Astrocyte (in vitro differentiated cells and primary cell): ENCODE data around the gene ASB18. TPM values are rescaled to one million over a fixed set of nuclear protein-coding genes. Genes with fewer than 3 reads are reported as not detected.

ENCODE experiments used
- DNase-seq: peaks from one replicate; pipeline ENCODE4 v3.0.0-alpha.2; 2010; ENCODE audit warnings: low read depth
- FAIRE-seq: peaks from 2 replicates; lab custom pipeline; 2011; peaks lifted over from hg19 to GRCh38; lab: Jason Lieb, UNC
- H2AFZ ChIP-seq: 2 replicates; pipeline ENCODE4 v1.6.0; 2012; ENCODE audit warnings: low read depth, low read length, inconsistent platforms
- H3K27ac ChIP-seq: 2 replicates; pipeline ENCODE4 v1.5.1; 2011; ENCODE audit warnings: low read depth, low read length, inconsistent platforms
- H3K27me3 ChIP-seq: 2 replicates; pipeline ENCODE4 v1.6.0; 2011; ENCODE audit warnings: low read length, inconsistent platforms; ENCODE audit not compliant: insufficient read depth
- H3K36me3 ChIP-seq: 2 replicates; pipeline ENCODE4 v1.5.1; 2011; ENCODE audit warnings: low read length, inconsistent platforms; ENCODE audit not compliant: insufficient read depth
- H3K4me1 ChIP-seq: 2 replicates; pipeline ENCODE4 v1.5.1; 2011; ENCODE audit warnings: low read length, inconsistent platforms; ENCODE audit not compliant: insufficient read depth
- H3K4me2 ChIP-seq: 2 replicates; pipeline ENCODE4 v1.6.0; 2012; ENCODE audit warnings: low read length, inconsistent platforms
- H3K4me3 ChIP-seq: 2 replicates; pipeline ENCODE4 v1.5.1; 2011; ENCODE audit warnings: low read depth, mild to moderate bottlenecking, low read length, inconsistent platforms; ENCODE audit not compliant: insufficient read depth
- H3K79me2 ChIP-seq: 2 replicates; pipeline ENCODE4 v1.6.0; 2012; ENCODE audit warnings: mild to moderate bottlenecking, low read length, inconsistent platforms; ENCODE audit not compliant: insufficient read depth
- H3K9ac ChIP-seq: 2 replicates; pipeline ENCODE4 v1.6.0; 2012; ENCODE audit warnings: mild to moderate bottlenecking, low read length, inconsistent platforms
- H3K9me3 ChIP-seq: 2 replicates; pipeline ENCODE4 v1.5.1; 2012; ENCODE audit warnings: low read depth, mild to moderate bottlenecking, low read length, inconsistent platforms; ENCODE audit not compliant: insufficient read depth
- H4K20me1 ChIP-seq: 2 replicates; pipeline ENCODE4 v1.6.0; 2012; ENCODE audit warnings: low read length, inconsistent platforms; ENCODE audit not compliant: insufficient read depth
- H3K27ac Mint-ChIP-seq: one replicate; pipeline ENCODE4 v1.8.0; 2021; ENCODE audit warnings: mild to moderate bottlenecking, mixed read lengths; ENCODE audit not compliant: unreplicated experiment
- H3K27me3 Mint-ChIP-seq: one replicate; pipeline ENCODE4 v1.8.0; 2021; ENCODE audit warnings: low read depth, mixed read lengths; ENCODE audit not compliant: unreplicated experiment
- H3K36me3 Mint-ChIP-seq: one replicate; pipeline ENCODE4 v1.8.0; 2021; ENCODE audit warnings: low read depth, mixed read lengths; ENCODE audit not compliant: unreplicated experiment
- H3K4me1 Mint-ChIP-seq: one replicate; pipeline ENCODE4 v1.8.0; 2021; ENCODE audit warnings: low read depth, mixed read lengths; ENCODE audit not compliant: unreplicated experiment
- H3K4me3 Mint-ChIP-seq: one replicate; pipeline ENCODE4 v1.8.0; 2021; ENCODE audit warnings: mild to moderate bottlenecking, moderate library complexity, mixed read lengths; ENCODE audit not compliant: unreplicated experiment
- H3K9me3 Mint-ChIP-seq: one replicate; pipeline ENCODE4 v1.8.0; 2021; ENCODE audit warnings: mild to moderate bottlenecking, mixed read lengths; ENCODE audit not compliant: unreplicated experiment
- CTCF ChIP-seq: IDR thresholded peaks from 2 replicates; pipeline ENCODE4 v1.5.1; 2011; ENCODE audit warnings: low read depth, mild to moderate bottlenecking, inconsistent platforms, low read length, moderate library complexity; ENCODE audit not compliant: insufficient read depth
- EZH2 ChIP-seq: IDR thresholded peaks from 2 replicates; pipeline ENCODE4 v1.6.1; 2012; ENCODE audit warnings: mild to moderate bottlenecking, low read length, inconsistent platforms; ENCODE audit not compliant: insufficient read depth
- total RNA-seq: library from RNA; stranded (reverse); gene quantifications from 2 replicates; pipeline ENCODE4 v1.2.1, GENCODE V29; 2021

Gene ASB18
- total RNA-seq, 1 donor from 2014 or later, result not detected

GRCh38 chr2:236163471-236164200 is 100.6 kb downstream of the ASB18 start:
- no peak for DNase-seq
- peak overlapping the region; percentile 60 for H3K4me3 ChIP-seq
- TF ChIP-seq CTCF, result no peak
- TF ChIP-seq EZH2, result peak; percentile 91
- FAIRE-seq, result no peak
- H4K20me1 ChIP-seq, result peaks cover 6% of the 10 kb centered on the region
- Mint-ChIP-seq H3K9me3 (peaks cover 9% of the 10 kb centered on the region), H3K4me1 (peaks cover 5% of the 10 kb centered on the region), H3K36me3 (no peaks in the 10 kb centered on the region), H3K4me3 (no peak overlapping the region), H3K27ac (no peak overlapping the region), H3K27me3 (peaks cover 53% of the 10 kb centered on the region)
- peak overlapping the region; percentile 64 for H3K9ac ChIP-seq
- H3K79me2 ChIP-seq, result peaks cover 5% of the 10 kb centered on the region
- no peak overlapping the region for H3K27ac ChIP-seq
- H3K4me2 ChIP-seq, result peak overlapping the region; percentile 86
- peak overlapping the region; percentile 69 for H2AFZ ChIP-seq
- peaks cover 22% of the 10 kb centered on the region for H3K4me1 ChIP-seq
- no peaks in the 10 kb centered on the region for H3K9me3 ChIP-seq
- H3K27me3 ChIP-seq, result peaks cover 45% of the 10 kb centered on the region
- H3K36me3 ChIP-seq, result no peaks in the 10 kb centered on the region

GRCh38 chr2:236162882-236163470 is 101.2 kb downstream of the ASB18 start:
- Histone ChIP-seq H3K79me2 (peaks cover 5% of the 10 kb centered on the region), H3K4me1 (peaks cover 22% of the 10 kb centered on the region), H3K9me3 (no peaks in the 10 kb centered on the region), H2AFZ (no peak overlapping the region), H3K27ac (no peak overlapping the region), H3K36me3 (no peaks in the 10 kb centered on the region), H3K4me3 (no peak overlapping the region), H3K9ac (no peak overlapping the region), H3K4me2 (peak overlapping the region; percentile 86), H3K27me3 (peaks cover 43% of the 10 kb centered on the region), H4K20me1 (peaks cover 6% of the 10 kb centered on the region)
- FAIRE-seq (no peak), DNase-seq (no peak)
- TF ChIP-seq EZH2 (no peak), CTCF (no peak)
- H3K27ac Mint-ChIP-seq, result no peak overlapping the region
- H3K9me3 Mint-ChIP-seq, result peaks cover 9% of the 10 kb centered on the region
- peaks cover 60% of the 10 kb centered on the region for H3K27me3 Mint-ChIP-seq
- H3K36me3 Mint-ChIP-seq, result no peaks in the 10 kb centered on the region
- H3K4me3 Mint-ChIP-seq, result no peak overlapping the region
- peaks cover 5% of the 10 kb centered on the region for H3K4me1 Mint-ChIP-seq
